GM23338 (cell line): ENCODE measurements around the gene TUBGCP2. TPM values are rescaled to one million over a fixed set of nuclear protein-coding genes. Genes with fewer than 3 reads are reported as not detected.

ENCODE experiments used
- ATAC-seq: fragments of 200-7000 bp; cut with Tn5 transposase; 3 replicates; pipeline ENCODE4 v1.9.1; 2020
- DNase-seq: peaks from one replicate; pipeline ENCODE4 v3.0.0-alpha.2; 2015; ENCODE audit warnings: low spot score
- H2AFZ ChIP-seq: fragments of 200-600 bp; sonication (generic); 2 replicates; pipeline ENCODE4 v1.8.0; 2016; ENCODE audit warnings: antibody characterized with exemption, mild to moderate bottlenecking, moderate library complexity
- H3F3A ChIP-seq: fragments of 200-600 bp; sonication (generic); replicated peaks from 2 replicates; pipeline ENCODE4 v1.8.0; 2017; ENCODE audit warnings: antibody characterized with exemption, mixed run types, low read depth
- H3K27ac ChIP-seq: fragments of 200-600 bp; sonication (generic); 2 replicates; pipeline ENCODE4 v1.6.1; 2016; ENCODE audit warnings: low read depth
- H3K27me3 ChIP-seq: fragments of 200-600 bp; sonication (generic); 2 replicates; pipeline ENCODE4 v1.8.0; 2016; ENCODE audit warnings: mild to moderate bottlenecking, mixed run types, moderate library complexity; ENCODE audit not compliant: insufficient read depth
- H3K36me3 ChIP-seq: fragments of 200-600 bp; sonication (generic); 2 replicates; pipeline ENCODE4 v1.8.0; 2016; ENCODE audit warnings: mild to moderate bottlenecking; ENCODE audit not compliant: insufficient read depth
- H3K4me1 ChIP-seq: fragments of 200-600 bp; sonication (generic); 2 replicates; pipeline ENCODE4 v1.8.0; 2016; ENCODE audit warnings: mild to moderate bottlenecking, moderate library complexity; ENCODE audit not compliant: insufficient read depth
- H3K4me2 ChIP-seq: fragments of 200-600 bp; sonication (generic); 2 replicates; pipeline ENCODE4 v1.7.1; 2017; ENCODE audit warnings: mixed run types
- H3K4me3 ChIP-seq: fragments of 200-600 bp; sonication (generic); 2 replicates; pipeline ENCODE4 v1.6.1; 2016; ENCODE audit warnings: mixed run types
- H3K79me2 ChIP-seq: fragments of 200-600 bp; sonication (generic); replicated peaks from 2 replicates; pipeline ENCODE4 v1.8.0; 2017; ENCODE audit warnings: mild to moderate bottlenecking; ENCODE audit not compliant: insufficient read depth
- H3K9me2 ChIP-seq: fragments of 200-600 bp; sonication (generic); 2 replicates; pipeline ENCODE4 v1.8.0; 2017; ENCODE audit not compliant: insufficient read depth
- H4K20me1 ChIP-seq: fragments of 200-600 bp; sonication (generic); replicated peaks from 2 replicates; pipeline ENCODE4 v1.8.0; 2017; ENCODE audit warnings: mild to moderate bottlenecking; ENCODE audit not compliant: insufficient read depth
- H3K27ac Mint-ChIP-seq: 2 replicates; pipeline ENCODE4 v1.8.0; 2020; ENCODE audit warnings: inconsistent platforms, mild to moderate bottlenecking, moderate library complexity, mixed read lengths
- H3K27me3 Mint-ChIP-seq: 3 replicates; pipeline ENCODE4 v1.8.0; 2022; ENCODE audit warnings: low read depth, mild to moderate bottlenecking, moderate library complexity, mixed read lengths, inconsistent platforms; ENCODE audit not compliant: insufficient read depth, poor library complexity
- H3K36me3 Mint-ChIP-seq: 3 replicates; pipeline ENCODE4 v1.8.0; 2021; ENCODE audit warnings: low read depth, mild to moderate bottlenecking, inconsistent platforms, moderate library complexity, mixed read lengths
- H3K4me1 Mint-ChIP-seq: 3 replicates; pipeline ENCODE4 v1.8.0; 2020; ENCODE audit warnings: mild to moderate bottlenecking, inconsistent platforms, mixed read lengths
- H3K4me3 Mint-ChIP-seq: 3 replicates; pipeline ENCODE4 v1.8.0; 2021; ENCODE audit warnings: moderate library complexity, mild to moderate bottlenecking, inconsistent platforms, mixed read lengths
- H3K9me3 Mint-ChIP-seq: 3 replicates; pipeline ENCODE4 v1.8.0; 2020; ENCODE audit warnings: moderate library complexity, mild to moderate bottlenecking, inconsistent platforms, mixed read lengths
- CREB1 ChIP-seq: fragments of 250-450 bp; sonication (Bioruptor Pico); IDR thresholded peaks from 2 replicates; pipeline ENCODE4 v1.5.0; 2020; ENCODE audit warnings: low read depth, mild to moderate bottlenecking, moderate library complexity
- CTCF ChIP-seq, 2 experiments: fragments of 200-600 bp in 1 of 2; sonication (generic) in 1 of 2; conservative IDR thresholded peaks; 2 replicates each; pipeline versions ENCODE4 v1.5.1 to v1.6.1; 2016 to 2017; ENCODE audit warnings: antibody characterized with exemption in 2 of 2, low read depth in 2 of 2, mild to moderate bottlenecking in 2 of 2, moderate library complexity in 1 of 2
- ETS1 ChIP-seq: IDR thresholded peaks from 2 replicates; pipeline ENCODE4 v1.6.1; 2016; ENCODE audit warnings: antibody characterized with exemption
- EZH2 ChIP-seq: fragments of 200-600 bp; sonication (generic); IDR thresholded peaks from one replicate; pipeline ENCODE4 v1.8.0; 2017; ENCODE audit warnings: antibody characterized with exemption, mild to moderate bottlenecking, low read depth; ENCODE audit not compliant: unreplicated experiment
- NANOG ChIP-seq: IDR thresholded peaks from 2 replicates; pipeline ENCODE4 v1.6.1; 2016; ENCODE audit warnings: antibody characterized with exemption, borderline replicate concordance
- POLR2AphosphoS5 ChIP-seq: IDR thresholded peaks from 2 replicates; pipeline ENCODE4 v1.6.1; 2016; ENCODE audit warnings: antibody characterized with exemption, low read depth
- STAT1 ChIP-seq: IDR thresholded peaks from one replicate; pipeline ENCODE4 v1.6.1; 2016; ENCODE audit warnings: antibody characterized with exemption; ENCODE audit not compliant: unreplicated experiment
- ZNF114 ChIP-seq: fragments of 250-450 bp; sonication (Bioruptor Pico); IDR thresholded peaks from 2 replicates; pipeline ENCODE4 v1.5.0; 2020; ENCODE audit warnings: mild to moderate bottlenecking, moderate library complexity
- ZNF462 ChIP-seq: fragments of 250-450 bp; sonication (Bioruptor Pico); IDR thresholded peaks from 2 replicates; pipeline ENCODE4 v1.5.0; 2020; ENCODE audit warnings: mild to moderate bottlenecking, moderate library complexity
- polyA plus RNA-seq: library from polyadenylated mRNA; unstranded; fragments of >200 nt; fragmentation: Nextera tagmentation; extraction: Ambion mirVana; gene quantifications from 2 replicates; pipeline ENCODE4 v1.2.1, GENCODE V29; 2016
- total RNA-seq: library from RNA; depleted of rRNA; stranded (reverse); fragments of >200 nt; shearing (Covaris generic); gene quantifications from 2 replicates; pipeline ENCODE4 v1.2.3, GENCODE V29; 2014

The TUBGCP2 gene
- total and polyA plus RNA-seq, 2 experiments from 2014 or later, result 59.6 to 67.7 TPM

GRCh38 chr10:133251388-133252222 is 57.1 kb downstream of the TUBGCP2 start (continued):
- TF ChIP-seq STAT1, result no peak
- no peak for TF ChIP-seq ZNF462 (CRISPR knock-in tag)

- no peaks in the 10 kb centered on the region for H3F3A ChIP-seq
- H3K27ac Mint-ChIP-seq, result no peak overlapping the region
- H3K27me3 Mint-ChIP-seq, result peaks cover 15% of the 10 kb centered on the region
- no peaks in the 10 kb centered on the region for H3K9me2 ChIP-seq
- no peaks in the 10 kb centered on the region; the same call in 1 of the 3 replicates for H3K9me3 Mint-ChIP-seq
- DNase-seq, result no peak
- peaks cover 11% of the 10 kb centered on the region; the same call in 1 of the 2 replicates for H3K4me1 ChIP-seq
- no peaks in the 10 kb centered on the region for H3K79me2 ChIP-seq
- ATAC-seq, result no peak
- H3K36me3 ChIP-seq, result no peaks in the 10 kb centered on the region
- H3K4me2 ChIP-seq, result no peak overlapping the region
- no peak overlapping the region for H2AFZ ChIP-seq
- no peak overlapping the region for H3K4me3 Mint-ChIP-seq
- no peaks in the 10 kb centered on the region for H4K20me1 ChIP-seq
- no peak overlapping the region for H3K27ac ChIP-seq
- no peak overlapping the region for H3K4me3 ChIP-seq
- H3K36me3 Mint-ChIP-seq, result no peaks in the 10 kb centered on the region
- no peaks in the 10 kb centered on the region for H3K27me3 ChIP-seq
- H3K4me1 Mint-ChIP-seq, result peaks cover 16% of the 10 kb centered on the region
- TF ChIP-seq CTCF (conservative IDR thresholded peaks at IDR 0.05; ENCODE audit: low read depth in 2 of 2) (no peak), EZH2 (no peak), ZNF114 (CRISPR knock-in tag) (no peak), CREB1 (CRISPR knock-in tag) (no peak), ETS1 (no peak), NANOG (no peak), STAT1 (no peak), POLR2AphosphoS5 (no peak)
Observed at GRCh38 chr10:133249975-133250754, 58.5 kb downstream of the TUBGCP2 start.
